GM18508 (cell line): Measurements from ENCODE around the gene CLIP4.

Source experiments
- ATAC-seq: cut with Tn5 transposase; IDR thresholded peaks from one replicate; pipeline ENCODE4 v1.9.1; 2021; ENCODE audit warnings: moderate number of reproducible peaks; ENCODE audit not compliant: insufficient read depth, unreplicated experiment

Gene CLIP4

DNA sequence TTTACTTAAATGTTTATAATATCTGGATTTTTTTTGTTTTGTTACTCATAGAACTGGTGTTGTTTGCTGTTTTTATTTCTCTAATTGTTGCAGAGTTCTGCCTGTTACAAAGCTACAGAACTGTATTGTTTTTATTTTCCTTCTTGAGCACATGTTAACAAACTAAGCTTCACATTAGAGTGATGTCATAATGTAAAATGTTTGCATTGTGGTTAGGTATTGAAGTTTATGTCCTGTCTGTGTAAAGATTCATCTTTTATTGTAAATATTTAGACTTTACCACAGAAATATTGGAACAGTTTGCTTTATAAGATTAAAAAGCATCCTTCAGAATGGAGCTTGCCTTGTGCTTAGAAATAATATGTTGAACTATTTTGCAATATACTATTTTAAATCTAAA is 67.7 kb downstream of the CLIP4 start:
- no peak for ATAC-seq

DNA sequence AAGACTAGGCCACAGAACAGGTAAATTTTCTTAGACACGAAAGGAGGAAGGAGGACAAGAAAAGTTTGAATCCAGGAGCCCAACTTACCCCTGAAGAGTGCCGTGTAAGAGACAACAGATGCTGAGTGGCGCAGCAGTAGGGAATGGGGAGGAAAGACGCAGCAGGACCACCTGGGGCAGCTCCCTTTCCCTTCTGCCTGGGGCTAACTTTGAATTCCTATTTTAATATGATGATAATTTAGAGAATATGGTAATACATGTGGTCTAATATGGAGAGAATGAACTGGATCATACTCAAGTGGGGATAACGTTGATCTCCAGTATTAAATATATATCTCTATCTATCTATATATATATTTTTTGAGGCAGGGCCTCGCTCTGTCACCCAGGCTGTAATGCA is 69.3 kb downstream of the CLIP4 start:
- ATAC-seq, result no peak

DNA sequence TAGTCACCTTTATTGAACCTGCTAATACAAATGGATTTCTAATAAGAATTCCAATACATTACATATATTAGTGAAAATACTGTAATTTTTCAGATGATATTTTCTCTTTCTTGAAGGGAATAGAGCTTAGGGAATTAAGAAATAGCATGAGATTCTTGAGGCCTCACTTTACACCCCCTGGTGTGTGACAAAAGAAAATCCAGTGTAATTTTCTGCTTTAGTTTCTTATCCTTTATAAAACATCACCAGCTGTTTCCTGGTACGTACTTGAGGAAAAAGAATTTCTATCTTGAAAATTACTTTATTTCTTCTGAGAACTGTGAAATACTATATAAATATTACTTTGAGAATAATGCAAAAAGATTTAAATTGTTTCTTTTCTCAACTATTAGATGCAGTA is 71.6 kb downstream of the CLIP4 start:
- no peak for ATAC-seq

DNA sequence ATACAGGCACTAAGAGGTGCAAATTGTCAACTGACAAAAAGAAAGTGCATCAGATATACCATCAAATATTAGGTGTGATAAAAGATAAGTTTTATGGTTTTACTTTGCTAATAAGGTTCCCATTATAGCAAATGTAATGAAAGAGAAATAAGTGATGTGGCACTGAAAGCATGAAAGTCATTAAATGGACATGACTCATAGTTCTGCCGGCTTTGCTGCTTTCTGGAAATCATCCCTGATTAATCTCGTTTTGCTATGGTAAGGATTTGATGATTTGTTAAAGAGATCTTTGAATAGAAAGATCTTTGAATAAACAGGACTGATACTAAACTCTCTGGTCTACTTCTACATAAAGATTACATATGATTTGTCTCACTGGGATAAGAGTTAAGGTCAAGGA is 72.7 kb downstream of the CLIP4 start:
- ATAC-seq, result no peak

DNA sequence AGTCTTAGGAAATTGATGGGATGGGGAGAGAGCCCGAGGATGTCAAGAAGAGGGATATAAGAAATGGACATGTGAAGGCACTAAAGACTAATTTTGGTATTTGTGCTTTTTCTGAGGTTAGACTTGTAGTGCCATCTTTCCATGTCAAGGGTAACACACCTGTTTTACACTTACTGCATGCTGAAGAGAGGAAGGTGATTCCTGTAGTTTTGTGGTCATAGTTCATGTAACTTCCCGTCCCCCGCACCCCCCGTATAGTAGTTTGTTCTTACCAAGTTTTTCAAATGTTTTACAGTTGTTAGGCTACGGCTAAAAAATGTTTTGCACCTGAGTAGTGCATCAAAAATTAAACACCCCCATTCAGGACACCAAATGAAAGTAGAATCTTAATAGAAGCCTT is 73.8 kb downstream of the CLIP4 start:
- no peak for ATAC-seq

DNA sequence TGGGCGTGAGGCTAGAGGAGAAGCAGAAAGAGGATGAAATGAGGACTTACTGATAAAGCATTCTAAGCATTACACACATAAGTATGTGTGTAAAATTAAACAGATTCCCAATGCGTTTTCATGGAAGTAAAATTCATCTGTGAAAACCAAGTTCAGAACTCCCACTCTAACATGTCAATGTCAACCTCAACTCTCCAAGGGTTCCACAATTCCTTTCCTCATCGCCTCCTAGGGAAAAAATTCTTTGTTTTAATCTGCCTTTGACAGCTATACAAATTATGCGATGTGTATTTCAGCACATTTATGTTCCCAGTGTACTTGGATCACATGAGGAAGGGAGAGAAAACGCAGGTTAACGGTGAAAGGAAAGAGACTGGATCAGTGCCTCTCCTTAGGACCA is 76.6 kb downstream of the CLIP4 start:
- no peak for ATAC-seq

DNA sequence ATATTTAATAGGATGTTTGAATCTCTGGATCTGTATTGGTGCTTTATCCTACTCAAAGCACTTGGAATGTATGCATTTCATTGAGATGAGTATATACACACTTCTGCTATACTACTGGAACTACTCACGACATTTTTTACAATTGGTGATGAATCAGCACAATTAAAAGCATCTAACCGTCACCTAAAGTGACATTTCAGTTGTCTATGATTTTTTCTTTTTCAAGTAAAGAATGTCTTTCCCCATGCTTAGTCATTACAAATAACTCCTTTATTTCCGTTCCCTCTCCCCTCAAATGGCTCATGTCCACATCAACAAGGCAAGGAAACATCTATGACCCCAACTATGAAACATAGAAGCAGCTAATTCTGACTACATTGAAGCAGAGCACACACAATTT is 77.3 kb downstream of the CLIP4 start:
- ATAC-seq, result no peak

DNA sequence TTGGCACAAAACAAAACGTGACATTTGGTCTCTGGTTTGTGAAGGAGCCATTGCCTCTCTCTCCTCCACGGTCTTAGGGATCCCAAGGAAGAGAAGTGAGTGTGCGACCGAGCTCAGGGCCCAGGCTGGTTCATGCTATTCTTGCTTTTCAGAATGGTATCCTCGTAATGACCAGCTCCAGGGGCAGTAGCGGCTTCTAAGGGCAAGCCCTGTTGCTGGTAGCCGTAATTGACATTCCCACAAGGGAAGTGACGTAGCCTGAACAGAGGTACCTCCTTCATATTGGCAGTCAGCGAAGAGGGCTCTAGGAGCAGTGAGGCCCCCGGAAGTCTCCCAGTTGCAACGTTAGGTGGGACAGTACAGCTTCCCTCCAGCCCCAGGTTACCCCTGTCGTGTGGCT is 77.9 kb downstream of the CLIP4 start:
- no peak for ATAC-seq

DNA sequence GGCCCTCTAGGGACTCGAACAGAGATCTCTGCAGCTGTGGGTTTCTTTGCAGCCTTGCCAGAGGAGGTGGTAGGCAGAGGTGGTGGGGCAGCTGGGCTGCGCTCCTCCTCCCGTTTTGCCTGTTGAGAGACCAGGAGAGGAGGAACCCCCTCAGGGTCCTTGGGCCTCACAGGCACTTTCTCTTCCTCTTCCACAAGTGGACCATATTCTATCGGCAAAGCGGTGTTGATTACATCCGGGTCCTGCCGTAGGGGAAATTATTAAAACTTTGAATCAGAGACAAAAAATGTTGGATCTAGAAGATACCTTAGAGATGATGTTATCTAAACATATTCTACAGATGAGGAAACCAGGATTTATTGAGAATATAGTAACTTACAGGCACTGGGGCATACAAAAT is 78.5 kb downstream of the CLIP4 start:
- no peak for ATAC-seq

DNA sequence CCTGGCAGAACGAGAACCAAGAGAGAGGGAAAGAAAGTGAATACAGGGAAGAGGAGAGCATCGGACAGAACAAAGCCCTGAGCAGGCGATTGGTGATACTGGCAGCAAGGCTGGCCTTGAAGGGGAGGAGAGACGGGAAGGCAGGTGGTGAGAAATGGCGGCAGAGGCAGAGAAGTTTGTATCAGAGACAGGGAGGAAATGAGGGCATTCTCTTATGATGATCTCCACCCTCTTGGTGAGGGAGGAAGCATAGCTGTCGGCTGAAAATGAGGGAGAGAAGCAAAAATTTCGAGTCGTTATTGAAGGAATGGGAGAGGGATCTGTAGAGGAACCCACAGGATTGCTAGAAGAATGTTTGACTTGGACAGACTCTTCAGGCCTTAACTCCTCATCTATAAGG is 80.6 kb downstream of the CLIP4 start:
- ATAC-seq, result no peak

DNA sequence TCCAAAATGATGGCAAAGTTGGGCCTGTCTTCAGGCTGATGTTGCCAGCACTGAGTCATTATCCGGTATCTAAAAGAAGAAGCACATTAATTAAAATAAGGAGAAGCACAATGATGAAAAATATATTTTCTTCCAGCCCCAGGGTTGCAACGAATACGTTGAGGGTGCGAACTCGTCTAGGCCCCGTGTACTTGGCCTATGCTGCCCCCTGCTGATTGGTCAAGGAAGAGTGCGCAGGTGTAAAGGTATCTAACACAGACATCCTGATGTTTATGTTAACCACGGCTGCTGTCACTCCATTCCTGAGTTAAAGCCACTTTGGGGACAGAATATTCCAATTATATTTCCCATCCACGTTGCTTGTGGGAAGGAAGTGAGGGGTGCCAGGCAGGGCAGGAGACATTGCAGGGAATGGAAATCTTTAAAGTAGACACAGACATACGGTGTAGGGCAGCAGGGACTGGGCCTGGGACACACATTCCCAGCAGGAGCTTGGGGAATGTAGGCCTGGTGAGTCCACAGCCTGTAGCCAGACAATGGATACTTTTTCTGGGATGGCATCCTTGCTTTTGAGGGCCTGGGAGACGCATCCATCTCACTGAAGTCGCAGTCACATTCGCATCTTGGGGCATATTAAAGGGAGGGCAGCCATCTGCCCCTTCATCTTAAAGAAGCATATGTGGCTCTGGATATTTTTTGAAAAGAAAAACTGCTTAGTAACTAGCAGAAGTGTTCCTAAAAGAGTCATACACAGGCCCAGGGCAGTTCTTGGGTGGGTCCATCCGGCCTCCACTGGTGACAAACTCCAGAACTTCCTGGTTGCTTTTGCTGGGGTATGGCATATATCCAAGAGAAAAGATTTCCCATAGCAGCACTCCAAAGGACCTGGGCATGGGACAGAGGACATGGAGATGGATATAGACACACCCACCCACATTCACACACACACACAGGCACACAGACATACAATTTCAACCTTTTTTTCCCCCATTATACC is 81.9 kb downstream of the CLIP4 start:
- no peak for ATAC-seq

DNA sequence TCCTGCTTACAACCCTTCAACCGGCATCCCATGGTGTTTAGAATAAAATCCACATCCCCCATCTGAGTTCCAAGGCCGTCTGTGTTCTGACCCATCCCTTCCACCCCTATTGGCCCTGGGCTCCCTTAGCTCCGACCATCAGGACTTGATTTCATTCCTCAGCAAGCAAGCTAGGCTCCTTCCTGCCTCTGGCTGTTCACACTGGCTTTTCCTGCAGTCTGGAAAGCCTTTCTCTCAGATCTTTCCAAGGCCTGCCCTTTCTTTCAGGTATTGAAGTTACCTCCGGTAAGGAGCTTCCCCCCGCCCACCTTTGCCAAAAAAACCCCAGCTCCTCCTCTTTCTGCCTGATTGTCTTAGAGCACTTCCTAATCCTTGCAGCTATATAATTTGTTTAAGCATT is 86.8 kb downstream of the CLIP4 start:
- ATAC-seq, result no peak

DNA sequence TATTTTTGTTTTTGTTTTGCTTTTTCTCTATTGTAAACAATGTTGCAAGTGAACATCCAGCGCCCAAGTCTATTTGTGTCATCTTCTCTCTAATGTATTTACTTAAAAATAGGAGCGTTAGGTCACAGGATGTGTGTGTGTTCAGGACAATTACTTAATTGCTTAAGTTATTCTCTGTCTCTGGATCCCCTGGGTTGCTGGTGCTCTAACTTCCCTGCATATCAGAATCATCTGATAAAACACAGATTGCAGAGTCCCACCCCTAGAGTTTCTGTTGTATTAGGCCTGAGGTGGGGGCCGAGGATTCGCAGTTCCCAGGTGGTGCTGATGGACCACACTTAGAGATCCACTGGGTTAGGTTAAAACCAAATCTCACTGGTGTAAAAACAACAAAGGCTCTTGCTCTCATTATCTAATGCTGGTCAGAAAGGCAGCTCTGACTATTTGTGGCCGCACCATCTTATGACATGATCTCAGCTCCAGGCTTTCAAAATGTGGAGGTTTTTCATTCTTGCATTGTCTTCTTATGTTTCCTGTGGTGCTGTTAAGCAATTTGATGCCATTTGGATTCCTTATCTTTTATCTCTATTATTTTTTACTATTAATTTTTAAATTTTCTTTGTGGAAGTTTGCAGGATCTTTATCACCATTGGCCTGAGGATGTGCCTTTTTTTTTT is 87.7 kb downstream of the CLIP4 start:
- ATAC-seq, result no peak

DNA sequence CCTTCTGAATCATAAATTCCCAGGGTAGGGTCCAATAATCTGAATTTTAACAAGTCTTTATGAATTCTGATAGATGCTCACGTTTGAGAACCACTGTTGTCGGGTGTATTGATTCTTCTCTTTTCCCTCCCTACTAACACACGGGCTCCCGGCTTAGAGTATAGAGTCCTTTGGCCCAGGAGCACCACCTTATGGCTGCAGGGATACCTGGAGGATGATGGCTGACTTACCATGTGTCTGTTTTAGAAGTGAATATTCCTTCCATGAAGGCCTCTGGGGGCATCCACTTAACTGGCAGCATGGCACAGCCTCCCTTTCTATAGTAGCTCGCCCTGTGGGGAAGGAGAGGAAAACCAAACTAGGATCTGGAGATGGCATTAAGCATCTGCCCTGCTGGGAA is 91.7 kb downstream of the CLIP4 start:
- no peak for ATAC-seq

DNA sequence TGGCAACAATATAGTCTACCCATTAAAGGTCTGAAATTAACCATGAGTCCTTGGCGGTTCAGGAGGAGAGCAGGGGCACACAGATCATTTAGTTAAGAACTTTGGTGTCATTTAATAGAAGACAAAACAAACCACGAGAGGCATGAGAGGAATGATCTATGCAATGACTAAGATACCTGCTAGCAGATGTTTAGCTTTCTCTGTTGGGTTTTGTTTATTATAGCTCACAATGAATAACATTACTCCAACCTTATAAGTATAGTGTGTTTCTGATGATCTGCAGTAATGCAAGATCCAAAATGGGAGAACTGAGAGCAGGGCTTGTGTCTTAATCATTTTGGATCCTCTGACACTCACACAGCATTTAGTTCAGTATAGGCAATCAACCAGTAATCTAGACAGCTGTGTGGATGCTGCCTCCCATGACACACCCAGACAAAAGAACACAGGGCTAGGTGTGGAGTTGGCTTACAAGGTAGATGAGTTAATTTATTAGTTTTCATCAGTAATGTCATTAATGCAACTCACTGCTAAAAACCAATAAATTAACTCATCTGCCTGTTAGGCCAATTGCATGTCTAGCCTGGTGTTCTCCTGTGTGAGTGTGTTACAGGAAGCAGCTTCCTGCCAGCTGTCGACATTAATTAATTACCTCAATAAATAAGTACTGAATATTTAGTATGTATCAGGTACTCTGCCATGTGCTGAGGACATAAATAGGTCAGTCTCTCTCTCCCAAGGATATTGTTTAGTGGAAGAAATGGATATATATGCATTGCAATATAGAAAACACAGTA is 92.3 kb downstream of the CLIP4 start:
- no peak for ATAC-seq

DNA sequence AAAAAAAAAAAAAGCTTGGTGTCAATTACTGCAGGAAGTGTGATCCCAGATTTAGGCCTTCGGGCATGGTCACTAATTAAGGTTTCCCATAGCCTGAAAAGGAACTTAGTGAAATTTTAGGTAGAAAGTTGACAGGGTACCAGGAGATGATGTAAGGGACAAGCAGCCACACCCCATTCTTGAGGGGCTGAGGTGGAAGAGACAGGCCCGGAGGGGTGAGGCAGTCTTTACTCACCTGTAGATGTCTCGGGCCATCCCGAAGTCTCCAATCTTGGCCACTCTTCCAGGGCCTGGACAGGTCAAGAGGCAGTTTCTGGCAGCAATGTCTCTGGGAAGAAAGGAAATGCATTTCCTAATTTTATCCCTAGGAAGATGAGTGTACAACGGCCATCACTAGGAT is 94.3 kb downstream of the CLIP4 start:
- ATAC-seq, result no peak

DNA sequence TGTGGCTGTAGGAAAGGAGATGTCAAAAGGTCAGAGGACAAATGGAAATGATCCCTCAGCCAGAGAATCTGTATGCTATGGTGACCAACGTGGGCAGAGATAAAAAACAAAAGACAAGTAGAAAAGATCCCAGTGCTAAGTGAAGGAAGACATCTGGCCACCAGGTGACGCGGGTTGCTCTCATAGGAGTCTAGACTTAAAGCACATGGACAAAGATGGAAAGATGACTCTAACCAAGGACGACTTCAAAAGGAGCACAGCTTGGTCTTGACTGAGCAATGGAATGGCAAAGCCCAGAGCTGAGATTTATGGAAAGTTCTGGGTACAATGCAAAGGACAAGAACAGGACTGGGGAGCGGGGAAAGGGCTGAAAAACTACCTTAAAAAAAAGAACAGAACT is 96.8 kb downstream of the CLIP4 start:
- ATAC-seq, result no peak

DNA sequence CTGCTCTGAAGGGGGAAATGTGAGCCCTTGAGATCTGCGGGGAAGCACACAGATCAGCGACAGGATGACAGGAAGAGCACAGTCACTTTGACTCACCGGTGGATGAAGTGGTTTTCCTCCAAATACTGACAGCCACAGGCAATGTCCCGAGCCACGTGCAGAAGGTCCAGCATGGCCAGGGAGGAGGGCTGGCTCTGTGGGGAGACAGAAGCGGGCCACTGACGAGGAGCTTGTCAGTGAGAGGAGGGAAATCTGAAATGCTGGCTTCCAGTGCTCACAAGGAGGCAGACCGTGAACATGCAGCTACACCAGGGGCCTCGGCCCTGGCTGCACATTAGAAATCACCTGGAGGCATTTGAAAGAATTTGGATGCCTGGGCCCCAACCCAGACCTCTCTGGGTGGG is 98.7 kb downstream of the CLIP4 start:
- ATAC-seq, result no peak

DNA sequence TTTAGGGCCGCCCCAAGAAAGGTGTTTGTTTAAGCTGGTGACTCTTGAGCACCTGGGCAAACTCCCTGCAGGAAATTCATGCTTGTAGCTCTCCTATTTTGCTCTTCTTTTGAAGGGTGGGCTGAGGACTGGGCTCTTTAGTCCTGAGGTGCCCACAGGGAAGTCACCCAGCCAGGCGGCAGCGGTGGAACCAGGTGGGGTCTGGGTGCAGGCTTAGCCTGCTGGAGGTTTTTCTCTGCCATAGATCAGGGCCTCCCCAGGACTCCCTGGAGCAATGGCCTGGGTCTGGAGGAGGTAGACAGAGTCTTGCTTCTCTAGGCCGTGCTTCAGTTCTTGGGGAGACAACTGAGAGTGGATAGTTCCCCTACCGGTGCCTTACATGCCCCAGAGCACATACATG is 99.9 kb downstream of the CLIP4 start:
- no peak for ATAC-seq

DNA sequence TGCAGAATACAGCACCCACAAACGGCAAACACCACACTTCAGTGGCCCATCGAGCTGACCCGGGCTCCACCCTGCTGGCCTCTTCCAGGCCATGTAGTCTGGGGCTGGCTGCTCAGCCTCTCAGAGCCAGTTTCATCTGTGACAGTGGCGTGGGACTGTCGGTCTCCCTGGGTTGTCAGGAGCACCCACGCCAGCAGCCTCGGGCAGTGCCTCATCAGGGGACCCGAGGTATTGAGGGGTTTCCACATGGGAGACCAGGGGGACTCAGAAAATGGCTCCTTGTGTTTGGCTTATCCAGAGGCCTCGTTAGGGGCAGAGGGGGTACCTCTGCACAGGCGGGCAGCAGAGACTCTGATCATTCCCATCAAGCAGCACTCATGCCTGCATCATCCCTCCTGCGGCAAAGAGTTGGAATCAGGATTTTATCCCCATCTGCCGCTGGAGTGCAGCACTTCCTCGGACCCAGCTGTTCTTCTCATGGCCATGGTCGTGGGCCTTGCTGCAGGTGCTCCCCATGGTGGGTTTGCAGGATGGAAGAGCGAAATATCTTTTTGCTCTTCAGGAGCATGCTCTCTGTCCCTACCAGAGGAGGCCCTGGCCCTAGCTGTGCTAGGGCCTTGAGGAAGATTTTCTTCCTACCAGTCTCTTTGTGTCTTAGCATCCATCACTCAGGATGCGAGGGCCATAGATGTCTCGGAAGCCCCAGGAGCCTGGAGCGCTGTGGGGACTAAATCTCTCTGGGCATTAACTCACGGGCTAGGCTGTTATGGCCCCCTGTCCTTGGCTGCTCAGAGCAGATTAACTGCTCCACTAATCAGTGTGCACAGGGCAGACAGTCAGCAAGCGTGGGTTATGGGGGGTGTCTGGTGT is 100.8 kb downstream of the CLIP4 start:
- no peak for ATAC-seq
